A673 (cell line): ENCODE results near the gene KRT4. TPM values are rescaled to one million over a fixed set of nuclear protein-coding genes. Genes with fewer than 3 reads are reported as not detected.

Experiments used
- BruUV-seq: library from RNA; stranded (reverse); fragments of 400-500 nt; replicated peaks from 2 replicates; lab custom pipeline; 2021; lab: Mats Ljungman, UMichigan
- CTCF ChIA-PET: fragments of 300-600 bp; sonication (Branson Sonifier 250); formaldehyde crosslinking; loops from one replicate; lab custom pipeline; 2022; ENCODE audit warnings: antibody characterized with exemption; lab: Charles Lee
- POLR2A ChIA-PET: fragments of 300-600 bp; sonication (Branson Sonifier 250); formaldehyde crosslinking; loops from one replicate; lab custom pipeline; 2022; ENCODE audit warnings: antibody characterized with exemption; ENCODE audit not compliant: low non-redundant PET; lab: Charles Lee
- DNase-seq: peaks from one replicate; pipeline ENCODE4 v3.0.0-alpha.2; 2015; ENCODE audit warnings: low spot score
- H3K27ac ChIP-seq: fragments of 200-600 bp; sonication (generic); 2 replicates; pipeline ENCODE4 v1.5.1; 2016; ENCODE audit warnings: mixed run types, low read depth, mild to moderate bottlenecking, mixed read lengths, antibody characterized with exemption, low read length; ENCODE audit not compliant: poor library complexity, severe bottlenecking
- H3K27me3 ChIP-seq: fragments of 200-600 bp; sonication (generic); replicated peaks from 2 replicates; pipeline ENCODE4 v1.6.1; 2017; ENCODE audit warnings: mixed run types, low read depth, mild to moderate bottlenecking, mixed read lengths, antibody characterized with exemption, low read length; ENCODE audit not compliant: insufficient read depth, poor library complexity
- H3K36me3 ChIP-seq: fragments of 200-600 bp; sonication (generic); 2 replicates; pipeline ENCODE4 v1.6.1; 2016; ENCODE audit warnings: mixed run types, mild to moderate bottlenecking, mixed read lengths, antibody characterized with exemption, low read length; ENCODE audit not compliant: insufficient read depth, poor library complexity, severe bottlenecking
- H3K4me1 ChIP-seq: fragments of 200-600 bp; sonication (generic); 2 replicates; pipeline ENCODE4 v1.6.1; 2017; ENCODE audit warnings: mixed run types, mild to moderate bottlenecking, mixed read lengths, antibody characterized with exemption, low read length; ENCODE audit not compliant: insufficient read depth, poor library complexity, severe bottlenecking
- H3K4me3 ChIP-seq: fragments of 200-600 bp; sonication (generic); 2 replicates; pipeline ENCODE4 v1.5.1; 2016; ENCODE audit warnings: low read depth, mixed run types, mild to moderate bottlenecking, mixed read lengths, low read length; ENCODE audit not compliant: poor library complexity, severe bottlenecking
- H3K9me3 ChIP-seq: fragments of 200-600 bp; sonication (generic); 2 replicates; pipeline ENCODE4 v1.6.1; 2016; ENCODE audit warnings: mixed run types, low read depth, mild to moderate bottlenecking, mixed read lengths, antibody characterized with exemption, low read length; ENCODE audit not compliant: poor library complexity, severe bottlenecking
- CTCF ChIP-seq: fragments of 300-800, 200-600 bp; sonication (generic); conservative IDR thresholded peaks from 2 replicates; pipeline ENCODE4 v1.5.1; 2017; ENCODE audit warnings: low read depth, mild to moderate bottlenecking, antibody characterized with exemption, low read length, moderate library complexity, mixed read lengths
- EZH2 ChIP-seq: fragments of 200-600 bp; sonication (generic); IDR thresholded peaks from 2 replicates; pipeline ENCODE4 v1.6.1; 2017; ENCODE audit warnings: borderline replicate concordance, low read depth, mild to moderate bottlenecking, mixed read lengths, antibody characterized with exemption, low read length; ENCODE audit not compliant: poor library complexity, severe bottlenecking
- intact Hi-C: fragments of 100-400 bp; cut with micrococcal nuclease; formaldehyde crosslinking; loops from one replicate; pipeline ENCODE4 v1.10.0; 2022; ENCODE audit not compliant: unreplicated experiment
- total RNA-seq: library from RNA; stranded (reverse); gene quantifications from 2 replicates; pipeline ENCODE4 v1.2.3, GENCODE V29; 2021

Gene KRT4
- total RNA-seq, 1 experiment from 2014 or later = not detected

- DNase-seq = no peak
- intact Hi-C loops = no loop called here
- Histone ChIP-seq H3K36me3 (no peaks in the 10 kb centered on the region), H3K9me3 (no peaks in the 10 kb centered on the region), H3K27ac (no peak overlapping the region), H3K27me3 (no peaks in the 10 kb centered on the region), H3K4me3 (no peak overlapping the region), H3K4me1 (no peaks in the 10 kb centered on the region)
- no TSS peak for BruUV-seq
- TF ChIP-seq EZH2 = no peak
- no peak for TF ChIP-seq CTCF
- ChIA-PET CTCF (no interaction called here), POLR2A (no interaction called here)
Observed at GRCh38 chr12:52829986-52830770, 16.3 kb upstream of the KRT4 start.

GRCh38 chr12:52828591-52829021 is 14.7 kb upstream of the KRT4 start:
- intact Hi-C loops = no loop called here
- ChIA-PET CTCF (no interaction called here), POLR2A (no interaction called here)
- Histone ChIP-seq H3K27ac (no peak overlapping the region), H3K4me1 (no peaks in the 10 kb centered on the region), H3K9me3 (no peaks in the 10 kb centered on the region), H3K27me3 (no peaks in the 10 kb centered on the region), H3K4me3 (no peak overlapping the region), H3K36me3 (no peaks in the 10 kb centered on the region)
- no peak for TF ChIP-seq CTCF
- TF ChIP-seq EZH2 = no peak
- no TSS peak for BruUV-seq
- DNase-seq = no peak

GRCh38 chr12:52828156-52828555 is 14.2 kb upstream of the KRT4 start:
- BruUV-seq = no TSS peak
- no peak overlapping the region for H3K4me3 ChIP-seq
- no peaks in the 10 kb centered on the region for H3K36me3 ChIP-seq
- intact Hi-C loops = no loop called here
- no peak for TF ChIP-seq CTCF
- TF ChIP-seq EZH2 = no peak
- POLR2A ChIA-PET = no interaction called here
- no peaks in the 10 kb centered on the region for H3K4me1 ChIP-seq
- H3K27ac ChIP-seq = no peak overlapping the region
- no peaks in the 10 kb centered on the region for H3K9me3 ChIP-seq
- no peak for DNase-seq
- CTCF ChIA-PET = no interaction called here
- no peaks in the 10 kb centered on the region for H3K27me3 ChIP-seq
